Mesodermal cell (in vitro differentiated cells): Measurements from ENCODE around the gene F13B.

Source experiments
- H3K27ac ChIP-seq: 2 replicates; pipeline ENCODE4 v1.7.0; 2013; ENCODE audit warnings: mild to moderate bottlenecking, low read depth, low read length, moderate library complexity; ENCODE audit not compliant: severe bottlenecking
- H3K36me3 ChIP-seq: 2 replicates; pipeline ENCODE4 v1.7.1; 2013; ENCODE audit warnings: mild to moderate bottlenecking, low read length, moderate library complexity; ENCODE audit not compliant: control insufficient read depth, insufficient read depth
- H3K4me1 ChIP-seq: one replicate; pipeline ENCODE4 v1.7.1; 2013; ENCODE audit warnings: mild to moderate bottlenecking, low read length; ENCODE audit not compliant: insufficient read depth, control insufficient read depth, poor library complexity, severe bottlenecking
- H3K4me3 ChIP-seq: 2 replicates; pipeline ENCODE4 v1.7.0; 2013; ENCODE audit warnings: low read length, control low read depth, mild to moderate bottlenecking; ENCODE audit not compliant: insufficient read depth, poor library complexity, severe bottlenecking; ENCODE audit errors: extremely low read depth
- H3K9me3 ChIP-seq: 2 replicates; pipeline ENCODE4 v1.7.1; 2013; ENCODE audit warnings: mild to moderate bottlenecking, low read length, moderate library complexity; ENCODE audit not compliant: control insufficient read depth
- WGBS, 2 experiments: methylation state at CpG; one replicate each; pipeline ENCODE4 v1.1.5; 2013; ENCODE audit warnings: missing lambda C conversion rate in 2 of 2; ENCODE audit not compliant: insufficient coverage in 2 of 2; 5-methylcytosine and 5-hydroxymethylcytosine counted together

F13B gene

DNA sequence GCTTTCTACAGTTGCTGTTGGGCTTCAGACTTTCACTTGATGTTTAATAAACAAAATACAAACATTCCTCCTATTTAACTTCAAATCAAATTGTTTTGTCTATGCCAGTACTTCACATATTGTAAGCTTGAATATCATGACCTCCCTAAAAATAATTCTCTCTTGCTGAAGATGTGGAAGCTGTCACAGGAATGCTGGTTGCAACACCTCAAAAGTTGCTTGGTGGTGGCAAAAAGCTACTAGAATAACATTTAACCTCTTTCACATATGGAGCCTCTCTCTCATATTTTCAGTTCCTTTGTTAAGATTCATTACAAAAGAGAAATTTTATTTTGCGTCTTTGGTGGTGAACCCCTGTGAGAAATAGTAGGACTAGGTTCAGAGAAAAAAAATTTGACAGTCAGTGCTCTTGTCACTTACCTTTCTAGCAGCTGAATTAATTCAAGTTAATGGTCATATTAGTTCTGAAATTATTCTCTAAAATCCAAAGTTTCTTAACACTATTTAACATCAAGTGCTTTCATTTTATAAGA, 25.5 kb upstream of the F13B start:
- Histone ChIP-seq H3K27ac (no peak overlapping the region), H3K36me3 (peaks cover 51% of the 10 kb centered on the region), H3K4me3 (no peak overlapping the region), H3K9me3 (no peaks in the 10 kb centered on the region), H3K4me1 (no peaks in the 10 kb centered on the region)
- no CpG with 5 or more reads among the region's 1 CpG for WGBS, 2 experiments

- H3K4me1 ChIP-seq = no peaks in the 10 kb centered on the region
- H3K36me3 ChIP-seq = peaks cover 62% of the 10 kb centered on the region
- peaks cover 17% of the 10 kb centered on the region for H3K9me3 ChIP-seq
- H3K27ac ChIP-seq = no peak overlapping the region
- H3K4me3 ChIP-seq = no peak overlapping the region
These were observed 16.4 kb upstream of the F13B start for GRCh38 chr1:197083474-197083873.

GRCh38 chr1:197081117-197081753, 14.2 kb upstream of the F13B start:
- 87 to 100% methylated on average over 3 to 4 of the region's 5 CpGs for WGBS, 2 experiments
- peaks cover 45% of the 10 kb centered on the region for H3K36me3 ChIP-seq
- peaks cover 17% of the 10 kb centered on the region for H3K9me3 ChIP-seq
- no peak overlapping the region for H3K27ac ChIP-seq
- H3K4me1 ChIP-seq = no peaks in the 10 kb centered on the region
- H3K4me3 ChIP-seq = no peak overlapping the region

GRCh38 chr1:197080323-197080722, 13.3 kb upstream of the F13B start:
- Histone ChIP-seq H3K36me3 (peaks cover 38% of the 10 kb centered on the region), H3K9me3 (peaks cover 17% of the 10 kb centered on the region), H3K27ac (no peak overlapping the region), H3K4me1 (no peaks in the 10 kb centered on the region), H3K4me3 (no peak overlapping the region)
- WGBS, 2 experiments = 85% methylated on average over 2 of the region's 2 CpGs; no CpG with 5 or more reads in 1 of the 2 experiments

DNA sequence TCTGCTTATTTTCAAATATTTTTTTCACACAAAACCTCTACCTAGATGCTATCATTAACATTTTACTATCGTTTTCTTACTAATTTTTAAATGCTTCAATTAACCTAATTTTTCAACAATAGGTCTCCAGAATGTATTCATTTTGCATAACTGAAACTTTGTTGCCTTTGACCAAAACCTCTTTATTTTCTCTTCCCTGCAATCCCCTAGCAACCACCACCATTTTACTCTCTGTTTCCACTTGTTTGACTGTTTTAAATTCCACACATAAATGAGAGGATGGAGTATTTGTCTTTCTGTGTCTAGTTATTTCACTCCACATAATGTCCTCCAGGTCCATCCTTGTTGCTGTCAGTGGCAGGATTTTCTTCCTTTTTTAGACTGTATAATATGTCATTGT, 9.5 kb upstream of the F13B start:
- WGBS, 2 experiments = 70 to 89% methylated on average over 1 of the region's 1 CpG
- Histone ChIP-seq H3K4me3 (no peak overlapping the region), H3K4me1 (no peaks in the 10 kb centered on the region)

GRCh38 chr1:197073978-197074377, 6.9 kb upstream of the F13B start:
- H3K9me3 ChIP-seq = no peaks in the 10 kb centered on the region
- WGBS, 2 experiments = no CpG with 5 or more reads among the region's 1 CpG
- H3K4me1 ChIP-seq = no peaks in the 10 kb centered on the region
- no peak overlapping the region for H3K4me3 ChIP-seq
- H3K27ac ChIP-seq = no peak overlapping the region
- H3K36me3 ChIP-seq = no peaks in the 10 kb centered on the region

More for the DNA sequence above, 9.5 kb upstream of the F13B start:
- Histone ChIP-seq H3K9me3 (peaks cover 9% of the 10 kb centered on the region), H3K27ac (no peak overlapping the region), H3K36me3 (peaks cover 2% of the 10 kb centered on the region)

- no peaks in the 10 kb centered on the region for H3K9me3 ChIP-seq
- H3K4me1 ChIP-seq = no peaks in the 10 kb centered on the region
- H3K36me3 ChIP-seq = no peaks in the 10 kb centered on the region
- no peak overlapping the region for H3K4me3 ChIP-seq
- H3K27ac ChIP-seq = no peak overlapping the region
These were observed 378 bp upstream of the F13B start for GRCh38 chr1:197067457-197067818.

GRCh38 chr1:197066277-197066676, 783 bp downstream of the F13B start:
- H3K4me3 ChIP-seq = no peak overlapping the region
- no CpG with 5 or more reads among the region's 1 CpG for WGBS, 2 experiments
- H3K4me1 ChIP-seq = no peaks in the 10 kb centered on the region
- no peaks in the 10 kb centered on the region for H3K36me3 ChIP-seq
- H3K27ac ChIP-seq = no peak overlapping the region
- no peaks in the 10 kb centered on the region for H3K9me3 ChIP-seq

- Histone ChIP-seq H3K9me3 (no peaks in the 10 kb centered on the region), H3K36me3 (no peaks in the 10 kb centered on the region), H3K4me1 (no peaks in the 10 kb centered on the region), H3K27ac (no peak overlapping the region), H3K4me3 (no peak overlapping the region)
These were observed 1.5 kb downstream of the F13B start for GRCh38 chr1:197065559-197065958.

DNA sequence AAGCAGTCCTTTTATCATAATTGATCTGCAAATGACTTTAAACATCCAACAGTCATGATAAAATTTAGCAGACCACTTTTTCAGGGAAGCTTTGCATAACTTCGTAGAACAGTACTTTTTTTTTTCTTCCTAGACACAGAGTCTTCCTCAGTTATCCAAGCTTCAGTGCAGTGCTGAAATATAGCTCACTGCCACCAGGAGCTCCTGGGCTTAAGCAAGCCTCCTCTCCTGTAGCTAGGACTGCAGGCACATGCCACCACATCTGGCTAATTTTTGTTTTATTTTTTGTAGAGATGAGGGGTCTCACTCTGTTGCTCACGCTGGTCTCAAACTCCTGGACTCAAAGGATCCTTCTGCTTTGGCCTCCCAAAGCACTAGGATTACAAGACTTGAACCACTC, 3.8 kb downstream of the F13B start:
- WGBS, 2 experiments = 80% methylated on average over 1 of the region's 2 CpGs; no CpG with 5 or more reads in 1 of the 2 experiments
- Histone ChIP-seq H3K4me3 (no peak overlapping the region), H3K27ac (no peak overlapping the region), H3K36me3 (no peaks in the 10 kb centered on the region), H3K9me3 (no peaks in the 10 kb centered on the region), H3K4me1 (no peaks in the 10 kb centered on the region)

GRCh38 chr1:197062692-197063091, 4.4 kb downstream of the F13B start:
- Histone ChIP-seq H3K9me3 (no peaks in the 10 kb centered on the region), H3K4me1 (no peaks in the 10 kb centered on the region), H3K36me3 (no peaks in the 10 kb centered on the region), H3K27ac (no peak overlapping the region), H3K4me3 (no peak overlapping the region)
- WGBS, 2 experiments = 100% methylated on average over 1 of the region's 2 CpGs; no CpG with 5 or more reads in 1 of the 2 experiments
